PC-9 (cell line): Measurements from ENCODE around the gene NAPB. TPM values are rescaled to one million over a fixed set of nuclear protein-coding genes. Genes with fewer than 3 reads are reported as not detected.
A peak's percentile ranks its signal among the peaks of the same experiment; 100 is the strongest.

Experiments used
- BruUV-seq: library from RNA; stranded (reverse); fragments of 400-500 nt; replicated peaks from 2 replicates; lab custom pipeline; 2021; lab: Mats Ljungman, UMichigan
- CTCF ChIA-PET: fragments of 300-600 bp; sonication (Branson Sonifier 250); formaldehyde crosslinking; loops from one replicate; lab custom pipeline; 2022; ENCODE audit warnings: antibody characterized with exemption; lab: Charles Lee
- POLR2A ChIA-PET: fragments of 300-600 bp; sonication (Branson Sonifier 250); formaldehyde crosslinking; loops from one replicate; lab custom pipeline; 2022; ENCODE audit warnings: antibody characterized with exemption; ENCODE audit not compliant: unreplicated experiment; lab: Charles Lee
- DNase-seq, 2 experiments: peaks; one replicate each; pipeline versions ENCODE4 v3.0.0 to v3.0.0-alpha.2; 2015 to 2022; ENCODE audit warnings: mixed read lengths in 1 of 2
- H2AFZ ChIP-seq: fragments of 200-600 bp; sonication (generic); 2 replicates; pipeline ENCODE4 v1.8.1; 2017; ENCODE audit warnings: antibody characterized with exemption
- H3F3A ChIP-seq: fragments of 200-600 bp; sonication (generic); 2 replicates; pipeline ENCODE4 v1.8.1; 2017; ENCODE audit warnings: antibody characterized with exemption, mild to moderate bottlenecking, low read depth; ENCODE audit not compliant: insufficient read depth
- H3K27ac ChIP-seq: fragments of 200-600 bp; sonication (generic); 2 replicates; pipeline ENCODE4 v1.6.1; 2016; ENCODE audit warnings: mixed run types
- H3K27me3 ChIP-seq: fragments of 200-600 bp; sonication (generic); 2 replicates; pipeline ENCODE4 v1.6.1; 2016; ENCODE audit warnings: low read depth, mixed run types; ENCODE audit not compliant: insufficient read depth
- H3K36me3 ChIP-seq: fragments of 200-600 bp; sonication (generic); 2 replicates; pipeline ENCODE4 v1.6.1; 2016; ENCODE audit warnings: low read depth, mixed run types
- H3K4me1 ChIP-seq: fragments of 200-600 bp; sonication (generic); replicated peaks from 2 replicates; pipeline ENCODE4 v1.6.1; 2016; ENCODE audit warnings: mixed run types; ENCODE audit not compliant: insufficient read depth
- H3K4me2 ChIP-seq: fragments of 200-600 bp; sonication (generic); 2 replicates; pipeline ENCODE4 v1.6.1; 2017; ENCODE audit warnings: mixed run types
- H3K4me3 ChIP-seq: fragments of 200-600 bp; sonication (generic); 2 replicates; pipeline ENCODE4 v1.6.1; 2016; ENCODE audit warnings: mixed run types
- H3K79me2 ChIP-seq: fragments of 200-600 bp; sonication (generic); 2 replicates; pipeline ENCODE4 v1.6.1; 2017; ENCODE audit warnings: low read depth, mixed run types
- H3K9me2 ChIP-seq: fragments of 200-600 bp; sonication (generic); 2 replicates; pipeline ENCODE4 v1.8.1; 2017; ENCODE audit warnings: mild to moderate bottlenecking; ENCODE audit not compliant: insufficient read depth
- H3K9me3 ChIP-seq: fragments of 200-600 bp; sonication (generic); 2 replicates; pipeline ENCODE4 v1.8.1; 2016; ENCODE audit warnings: low read depth; ENCODE audit not compliant: insufficient read depth
- H4K20me1 ChIP-seq: fragments of 200-600 bp; sonication (generic); 2 replicates; pipeline ENCODE4 v1.8.1; 2017; ENCODE audit not compliant: insufficient read depth
- CTCF ChIP-seq: fragments of 200-600 bp; sonication (generic); conservative IDR thresholded peaks from 2 replicates; pipeline ENCODE4 v1.6.1; 2017; ENCODE audit warnings: mixed run types, antibody characterized with exemption, mild to moderate bottlenecking, moderate library complexity
- EZH2 ChIP-seq: fragments of 200-600 bp; sonication (generic); IDR thresholded peaks from 2 replicates; pipeline ENCODE4 v1.8.0; 2017; ENCODE audit warnings: antibody characterized with exemption, low read depth
- intact Hi-C: fragments of 100-400 bp; cut with micrococcal nuclease; formaldehyde crosslinking; loops from one replicate; pipeline ENCODE4 v1.10.0; 2022; ENCODE audit not compliant: unreplicated experiment
- total RNA-seq: library from RNA; stranded (reverse); gene quantifications from 2 replicates; pipeline ENCODE4 v1.2.3, GENCODE V29; 2021

Gene NAPB
- total RNA-seq, 1 experiment from 2014 or later: 16.5 TPM

- Histone ChIP-seq H3K36me3 (peaks cover 24% of the 10 kb centered on the region), H3F3A (peaks cover 10% of the 10 kb centered on the region; the same call in 1 of the 2 replicates), H3K4me2 (no peak overlapping the region), H3K4me3 (no peak overlapping the region), H3K9me2 (no peaks in the 10 kb centered on the region), H2AFZ (no peak overlapping the region), H3K27ac (no peak overlapping the region), H3K4me1 (peaks cover 16% of the 10 kb centered on the region), H3K79me2 (peaks cover 32% of the 10 kb centered on the region; the same call in 1 of the 2 replicates), H3K9me3 (no peaks in the 10 kb centered on the region), H3K27me3 (no peaks in the 10 kb centered on the region), H4K20me1 (0 out of 2 replicates have a peak, but pooled peaks cover 7% of the 10 kb centered on the region)
- ChIA-PET CTCF (no interaction called here), POLR2A (no interaction called here)
- intact Hi-C loops: no loop called here
- DNase-seq: no peak
- no peak for TF ChIP-seq CTCF
- TF ChIP-seq EZH2: no peak
- no TSS peak for BruUV-seq
These were observed 51.0 kb downstream of the NAPB start for GRCh38 chr20:23370274-23370673.

GRCh38 chr20:23369072-23369823, 52.0 kb downstream of the NAPB start:
- BruUV-seq: TSS peak; percentile 7
- H3K4me3 ChIP-seq: no peak overlapping the region
- no peaks in the 10 kb centered on the region for H3K27me3 ChIP-seq
- intact Hi-C loops: no loop called here
- no peak overlapping the region for H3K27ac ChIP-seq
- H3F3A ChIP-seq: peaks cover 10% of the 10 kb centered on the region; the same call in 1 of the 2 replicates
- no peak for DNase-seq
- ChIA-PET CTCF (no interaction called here), POLR2A (no interaction called here)
- no peak overlapping the region for H2AFZ ChIP-seq
- peaks cover 19% of the 10 kb centered on the region for H3K36me3 ChIP-seq
- H3K9me3 ChIP-seq: no peaks in the 10 kb centered on the region
- H3K4me1 ChIP-seq: peaks cover 16% of the 10 kb centered on the region
- no peak for TF ChIP-seq CTCF
- TF ChIP-seq EZH2: no peak
- H3K9me2 ChIP-seq: no peaks in the 10 kb centered on the region
- no peak overlapping the region for H3K4me2 ChIP-seq
- H3K79me2 ChIP-seq: peaks cover 42% of the 10 kb centered on the region
- 0 out of 2 replicates have a peak, but pooled peaks cover 7% of the 10 kb centered on the region for H4K20me1 ChIP-seq

GRCh38 chr20:23368316-23369071, 52.8 kb downstream of the NAPB start:
- intact Hi-C loops: no loop called here
- no peak overlapping the region for H3K4me3 ChIP-seq
- TF ChIP-seq CTCF: no peak
- TF ChIP-seq EZH2: no peak
- H3K4me2 ChIP-seq: no peak overlapping the region
- H4K20me1 ChIP-seq: 0 out of 2 replicates have a peak, but pooled peaks cover 12% of the 10 kb centered on the region
- no peaks in the 10 kb centered on the region for H3K9me3 ChIP-seq
- DNase-seq: no peak
- no peak overlapping the region for H3K27ac ChIP-seq
- H3K9me2 ChIP-seq: no peaks in the 10 kb centered on the region
- H2AFZ ChIP-seq: no peak overlapping the region
- H3K36me3 ChIP-seq: peaks cover 13% of the 10 kb centered on the region
- no peaks in the 10 kb centered on the region for H3K27me3 ChIP-seq
- ChIA-PET POLR2A (interaction anchor here (0.6 kb wide), 1 partner anchor 18 kb away, joined by 6 read pairs; the partner anchor contains the start of gene NXT1), CTCF (no interaction called here)
- H3K4me1 ChIP-seq: peaks cover 18% of the 10 kb centered on the region
- no TSS peak for BruUV-seq
- peaks cover 10% of the 10 kb centered on the region; the same call in 1 of the 2 replicates for H3F3A ChIP-seq
- peaks cover 49% of the 10 kb centered on the region for H3K79me2 ChIP-seq
